Measurements from ENCODE around the gene NSD2. TPM values are rescaled to one million over a fixed set of nuclear protein-coding genes. Genes with fewer than 3 reads are reported as not detected.

The NSD2 gene
- total RNA-seq, 1 donor from 2014 or later: 66.4 TPM

GRCh38 chr4:2007804-2008670 is 136.8 kb downstream of the NSD2 start:
- Mint-ChIP-seq H3K4me3 (ENCODE audit: unreplicated experiment) (peak overlapping the region; percentile 83), H3K27ac (ENCODE audit: unreplicated experiment) (peak overlapping the region; percentile 78), H3K9me3 (ENCODE audit: unreplicated experiment) (no peaks in the 10 kb centered on the region), H3K4me1 (ENCODE audit: unreplicated experiment) (peaks cover 17% of the 10 kb centered on the region), H3K36me3 (ENCODE audit: unreplicated experiment) (peaks cover 5% of the 10 kb centered on the region), H3K27me3 (ENCODE audit: unreplicated experiment) (peaks cover 3% of the 10 kb centered on the region)
- DNase-seq (ENCODE audit: extremely low spot score, unreplicated experiment): no peak
- no peak for TF ChIP-seq CTCF (IDR thresholded peaks at IDR 0.05)

GRCh38 chr4:2008671-2008920 is 137.4 kb downstream of the NSD2 start:
- Mint-ChIP-seq H3K27me3 (ENCODE audit: unreplicated experiment) (peaks cover 3% of the 10 kb centered on the region), H3K36me3 (ENCODE audit: unreplicated experiment) (no peaks in the 10 kb centered on the region), H3K4me3 (ENCODE audit: unreplicated experiment) (peak overlapping the region; percentile 83), H3K9me3 (ENCODE audit: unreplicated experiment) (no peaks in the 10 kb centered on the region), H3K4me1 (ENCODE audit: unreplicated experiment) (peaks cover 17% of the 10 kb centered on the region), H3K27ac (ENCODE audit: unreplicated experiment) (peak overlapping the region; percentile 78)
- DNase-seq (ENCODE audit: extremely low spot score, unreplicated experiment): no peak
- TF ChIP-seq CTCF (IDR thresholded peaks at IDR 0.05): no peak

- H3K4me3 Mint-ChIP-seq (ENCODE audit: unreplicated experiment): peak within 1 kb of the TSS; percentile 83
- peak; percentile 58 for TF ChIP-seq CTCF (IDR thresholded peaks at IDR 0.05)
- DNase-seq (ENCODE audit: extremely low spot score, unreplicated experiment): peak; percentile 97
- peaks cover 4% of the 10 kb centered on the region for H3K27me3 Mint-ChIP-seq (ENCODE audit: unreplicated experiment)
- peak within 1 kb of the TSS; percentile 89 for H3K27ac Mint-ChIP-seq (ENCODE audit: unreplicated experiment)
- no peaks in the 10 kb centered on the region for H3K36me3 Mint-ChIP-seq (ENCODE audit: unreplicated experiment)
- peaks cover 17% of the 10 kb centered on the region for H3K4me1 Mint-ChIP-seq (ENCODE audit: unreplicated experiment)
- no peaks in the 10 kb centered on the region for H3K9me3 Mint-ChIP-seq (ENCODE audit: unreplicated experiment)
These were observed 137.9 kb downstream of the NSD2 start, which contains the start of gene NELFA for GRCh38 chr4:2008921-2009650. TSS of gene NELFA (minus strand) at chr4:2008974. CDS start at chr4:2008959, 15 bp downstream.

DNA sequence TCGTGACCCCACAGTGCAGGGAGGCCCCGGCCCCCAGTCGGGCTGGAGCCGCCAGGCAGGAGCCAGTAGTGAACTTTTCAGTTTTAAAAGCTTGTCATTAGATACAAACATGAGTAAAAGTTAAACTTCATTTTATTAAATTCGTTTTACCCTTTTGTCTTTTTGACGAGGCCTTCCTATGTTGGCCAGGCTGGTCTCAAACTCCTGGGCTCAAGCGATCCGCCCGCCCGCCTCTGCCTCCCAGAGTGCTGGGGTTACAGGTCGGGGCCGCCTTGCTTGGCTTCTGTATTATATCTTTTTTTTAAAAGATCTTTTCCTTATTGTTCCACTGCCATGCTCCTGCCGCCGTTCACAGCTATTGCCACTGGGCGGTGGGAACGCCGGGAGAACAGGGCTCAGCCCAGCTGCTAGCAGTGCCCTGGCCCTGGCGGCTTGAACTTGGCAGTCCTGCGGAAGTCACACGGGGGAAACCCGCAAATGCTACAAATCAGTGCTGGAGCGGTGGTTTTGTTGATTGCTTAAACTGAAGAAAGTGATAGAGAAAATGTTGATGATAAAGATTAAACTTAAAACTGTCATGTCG is 138.5 kb downstream of the NSD2 start:
- Mint-ChIP-seq H3K27me3 (ENCODE audit: unreplicated experiment) (peaks cover 10% of the 10 kb centered on the region), H3K36me3 (ENCODE audit: unreplicated experiment) (no peaks in the 10 kb centered on the region), H3K4me1 (ENCODE audit: unreplicated experiment) (peaks cover 17% of the 10 kb centered on the region), H3K4me3 (ENCODE audit: unreplicated experiment) (peak overlapping the region; percentile 83), H3K9me3 (ENCODE audit: unreplicated experiment) (no peaks in the 10 kb centered on the region), H3K27ac (ENCODE audit: unreplicated experiment) (peak overlapping the region; percentile 89)
- DNase-seq (ENCODE audit: extremely low spot score, unreplicated experiment): no peak
- TF ChIP-seq CTCF (IDR thresholded peaks at IDR 0.05): no peak

DNA sequence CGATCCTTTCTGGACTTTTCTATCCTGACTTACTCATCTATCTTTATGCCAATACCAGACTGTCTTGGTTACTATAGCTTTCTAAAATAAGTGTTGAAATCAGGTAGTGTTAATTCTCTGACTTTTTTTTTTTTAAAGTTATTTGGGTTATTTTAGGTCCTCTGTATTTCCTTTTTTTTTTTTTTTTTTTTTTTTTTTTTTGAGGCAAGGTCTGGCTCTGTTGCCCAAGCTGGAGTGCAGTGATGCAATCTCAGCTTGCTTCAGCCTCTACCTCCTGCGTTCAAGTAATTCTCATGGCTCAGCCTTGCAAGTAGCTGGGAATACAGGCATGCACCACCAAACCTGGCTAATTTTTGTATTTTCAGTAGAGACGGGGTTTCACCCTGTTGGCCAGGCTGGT is 140.4 kb downstream of the NSD2 start:
- Mint-ChIP-seq H3K4me1 (ENCODE audit: unreplicated experiment) (peaks cover 17% of the 10 kb centered on the region), H3K9me3 (ENCODE audit: unreplicated experiment) (no peaks in the 10 kb centered on the region), H3K4me3 (ENCODE audit: unreplicated experiment) (no peak overlapping the region), H3K36me3 (ENCODE audit: unreplicated experiment) (no peaks in the 10 kb centered on the region), H3K27ac (ENCODE audit: unreplicated experiment) (no peak overlapping the region), H3K27me3 (ENCODE audit: unreplicated experiment) (peaks cover 17% of the 10 kb centered on the region)
- no peak for TF ChIP-seq CTCF (IDR thresholded peaks at IDR 0.05)
- DNase-seq (ENCODE audit: extremely low spot score, unreplicated experiment): no peak
